SU-DHL-6 (cell line): ENCODE measurements around the gene DYSF.

ENCODE experiments used
- CTCF ChIP-seq: fragments of 200-600 bp; sonication (generic); IDR thresholded peaks from one replicate; pipeline ENCODE4 v1.5.1; 2017; ENCODE audit warnings: antibody characterized with exemption, mild to moderate bottlenecking, low read length, moderate library complexity; ENCODE audit not compliant: insufficient read depth, poor library complexity, severe bottlenecking
- EZH2phosphoT487 ChIP-seq: fragments of 200-600 bp; sonication (generic), shearing (Covaris generic); conservative IDR thresholded peaks from 2 replicates; pipeline ENCODE4 v1.6.1; 2018; ENCODE audit warnings: mild to moderate bottlenecking, antibody characterized with exemption, low read length, moderate library complexity, mixed read lengths

GRCh38 chr2:71567625-71568024 is 114.3 kb downstream of the DYSF start:
- TF ChIP-seq CTCF (no peak), EZH2phosphoT487 (no peak)
